Fibroblast of peridontal ligament (primary cell): Measurements from ENCODE around the gene SLK.

Source experiments
- DNase-seq: peaks from one replicate; pipeline ENCODE4 v3.0.0-alpha.2; 2010; ENCODE audit errors: extremely low read depth

SLK gene

DNA sequence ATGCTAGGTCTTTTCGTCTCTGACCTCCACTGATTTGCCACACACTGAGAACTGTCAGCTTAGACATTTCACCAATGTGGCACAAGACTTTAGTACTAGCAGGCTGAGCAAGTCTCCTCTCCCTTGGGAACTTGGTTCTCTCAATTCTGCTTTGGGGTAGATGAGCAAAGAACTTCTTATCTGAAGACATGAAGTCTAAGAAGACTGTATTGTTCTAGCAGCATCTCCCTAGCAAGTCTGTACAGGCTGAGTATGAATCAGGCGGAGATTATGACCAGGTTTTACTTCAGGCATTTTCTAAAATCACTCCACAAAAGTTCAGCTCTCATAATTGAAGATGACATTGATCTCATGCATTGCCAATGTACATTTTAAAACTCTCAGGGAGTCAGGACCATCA is 25.1 kb upstream of the SLK start:
- no peak for DNase-seq

- DNase-seq = no peak
These were observed 24.1 kb upstream of the SLK start for GRCh38 chr10:103942866-103943265.

- no peak for DNase-seq
These were observed 19.0 kb upstream of the SLK start for GRCh38 chr10:103947799-103948516.

- no peak for DNase-seq
These were observed 17.2 kb upstream of the SLK start for GRCh38 chr10:103949728-103950127.

DNA sequence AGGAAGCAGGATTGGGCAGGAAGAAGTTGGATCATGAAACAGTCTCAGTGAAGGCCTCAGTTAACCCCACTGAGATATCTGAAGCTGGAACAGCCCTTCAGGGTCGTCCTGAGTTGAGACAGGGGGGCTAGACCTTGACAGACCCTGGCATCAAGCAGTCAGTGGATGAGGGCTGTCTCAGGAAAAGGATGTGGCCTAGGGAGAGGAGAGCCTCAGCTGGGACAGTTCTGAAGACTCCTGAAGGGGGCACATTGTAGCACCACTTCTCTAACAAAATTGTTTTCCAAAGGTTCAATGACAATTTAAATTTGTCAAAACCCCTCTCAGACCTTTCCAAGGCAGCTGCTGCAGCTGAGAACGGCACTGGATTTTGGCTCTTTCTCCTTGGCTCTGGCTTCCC is 15.8 kb upstream of the SLK start:
- no peak for DNase-seq

DNA sequence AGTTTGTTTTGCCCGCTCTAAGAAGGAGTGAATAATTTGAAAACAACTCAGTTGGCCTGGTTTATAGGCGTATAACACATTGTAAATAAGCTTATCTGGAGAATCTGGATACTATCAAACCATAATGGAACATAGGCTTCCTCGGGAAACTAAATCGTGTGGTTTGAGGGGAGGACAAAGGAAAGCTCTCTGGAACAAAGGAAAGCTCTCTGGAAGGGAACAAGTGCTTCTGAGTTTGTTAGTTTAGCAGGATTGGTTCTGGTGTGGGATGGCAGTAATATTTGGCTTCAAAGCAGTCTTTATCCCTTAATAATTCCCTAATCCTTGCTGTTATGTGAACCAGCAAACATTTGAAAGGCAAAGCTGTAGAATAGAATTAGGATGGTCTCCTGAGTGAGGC is 15.0 kb upstream of the SLK start:
- no peak for DNase-seq

DNA sequence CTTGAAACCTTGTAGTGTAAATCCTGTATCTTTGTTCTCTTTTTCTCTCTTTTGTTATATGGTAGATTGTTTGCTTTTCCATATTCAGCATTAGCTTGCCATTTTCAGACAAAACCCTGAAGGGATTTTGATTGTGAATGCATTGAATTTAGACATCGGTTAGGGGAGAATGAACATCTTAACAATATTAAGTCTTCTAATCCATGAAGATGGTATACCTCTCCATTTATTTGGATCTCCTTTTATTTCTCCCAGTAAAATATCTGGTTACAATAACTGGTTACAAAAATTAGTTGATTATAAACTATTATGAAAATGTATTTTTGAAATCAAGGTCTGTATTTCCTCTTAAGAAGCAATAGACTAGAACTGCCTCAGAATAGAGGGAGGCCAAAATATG is 12.4 kb upstream of the SLK start:
- no peak for DNase-seq

- no peak for DNase-seq
These were observed 7.9 kb upstream of the SLK start for GRCh38 chr10:103958996-103959395.

GRCh38 chr10:103960103-103960502 is 6.8 kb upstream of the SLK start:
- DNase-seq = peak; percentile 11

GRCh38 chr10:103967448-103968071 is 620 bp downstream of the SLK start:
- peak; percentile 37 for DNase-seq

DNA sequence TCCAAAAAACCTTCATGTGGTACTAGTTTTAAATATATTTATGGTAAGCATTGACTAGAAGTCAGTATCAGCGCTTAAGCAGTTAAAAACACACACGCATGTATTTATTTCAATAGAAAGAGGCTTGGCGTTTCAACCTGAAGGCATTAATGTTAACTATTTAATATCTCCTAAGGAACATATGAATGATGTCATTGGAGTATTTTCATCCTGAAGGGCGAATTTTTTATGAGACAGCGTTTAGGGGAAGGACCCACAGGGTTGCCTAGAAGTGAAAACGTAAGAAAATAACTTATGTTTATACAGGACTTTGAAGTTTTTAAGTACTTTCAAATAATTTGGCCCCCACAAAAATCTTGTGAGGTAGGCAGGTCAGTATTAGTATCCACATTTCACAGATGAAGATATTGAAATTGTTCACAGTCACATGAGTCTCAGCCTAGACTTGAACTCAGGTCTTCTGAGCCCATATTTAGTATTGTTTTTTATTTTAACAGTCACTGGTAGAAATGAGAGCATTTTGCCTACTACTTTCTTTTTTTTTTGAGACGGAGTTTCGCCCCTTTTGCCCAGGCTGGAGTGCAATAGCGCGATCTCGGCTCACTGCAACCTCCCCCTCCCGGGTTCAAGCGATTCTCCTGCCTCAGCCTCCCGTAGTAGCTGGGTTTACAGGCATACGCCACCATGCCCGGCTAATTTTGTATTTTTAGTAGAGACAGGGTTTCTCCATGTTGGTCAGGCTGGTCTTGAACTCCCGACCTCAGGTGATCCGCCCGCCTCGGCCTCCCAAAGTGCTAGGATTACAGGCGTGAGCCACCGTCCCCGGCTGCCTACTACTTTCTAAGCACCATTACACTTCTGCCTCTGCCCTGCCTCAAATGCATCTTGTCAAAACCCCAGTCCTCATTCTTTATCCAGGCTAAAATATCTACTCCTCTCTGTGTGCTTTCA is 1.8 kb downstream of the SLK start:
- DNase-seq = peak; percentile 25

DNA sequence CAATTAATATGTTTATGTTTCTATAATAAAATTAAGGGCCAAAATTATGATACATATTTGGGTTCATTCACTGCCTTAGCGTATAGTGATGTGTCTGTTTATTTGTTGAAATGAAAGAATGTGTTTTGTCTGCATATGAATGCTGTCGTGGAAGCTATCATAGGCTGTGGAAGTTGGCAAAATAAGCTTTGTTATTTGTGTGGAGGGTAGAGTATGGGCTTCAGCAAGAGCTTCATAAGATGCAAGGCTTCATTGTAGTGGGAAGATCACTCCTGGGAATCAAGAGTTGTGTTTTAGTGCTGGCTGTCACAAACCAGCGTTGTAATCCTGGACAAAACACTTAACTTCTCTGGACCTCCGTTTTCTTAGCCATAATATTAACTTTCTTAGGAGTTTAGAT is 2.5 kb downstream of the SLK start:
- DNase-seq = peak; percentile 9

DNA sequence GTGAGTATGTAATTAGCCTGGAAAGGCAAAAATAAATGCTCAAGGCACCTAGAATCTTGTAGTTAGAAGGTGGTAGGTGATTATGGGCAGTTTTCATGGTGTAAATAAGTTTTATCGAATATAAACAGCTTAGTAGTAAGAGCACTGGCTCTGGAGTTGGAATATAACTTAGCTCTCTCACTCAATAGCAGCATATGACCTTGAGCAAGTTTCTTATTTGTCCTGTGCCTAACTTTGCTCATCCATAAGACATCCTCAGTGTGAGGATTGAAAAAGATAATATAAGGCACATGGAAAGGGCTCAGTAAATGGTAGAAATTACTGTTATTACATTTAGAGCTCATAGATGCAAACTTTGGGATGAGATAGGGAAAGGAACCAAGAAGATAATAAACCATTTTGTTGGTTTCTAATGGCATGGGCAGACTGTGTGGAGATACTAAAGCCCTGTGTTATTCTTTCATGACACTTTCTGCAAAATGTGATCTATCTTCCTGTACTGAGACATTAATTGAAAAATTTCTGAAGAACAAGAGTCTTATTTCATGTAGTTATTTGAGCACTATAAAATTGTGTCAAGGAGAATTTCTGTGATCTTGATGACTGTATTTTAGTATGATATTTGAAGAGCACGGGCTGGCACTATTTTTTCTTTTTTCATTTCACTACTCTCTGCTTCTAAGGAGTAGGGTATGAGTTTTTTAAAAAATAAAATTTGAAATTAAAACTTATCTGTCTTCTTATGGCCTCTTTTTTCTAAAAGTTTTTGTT is 3.1 kb downstream of the SLK start:
- DNase-seq = peak; percentile 10

DNA sequence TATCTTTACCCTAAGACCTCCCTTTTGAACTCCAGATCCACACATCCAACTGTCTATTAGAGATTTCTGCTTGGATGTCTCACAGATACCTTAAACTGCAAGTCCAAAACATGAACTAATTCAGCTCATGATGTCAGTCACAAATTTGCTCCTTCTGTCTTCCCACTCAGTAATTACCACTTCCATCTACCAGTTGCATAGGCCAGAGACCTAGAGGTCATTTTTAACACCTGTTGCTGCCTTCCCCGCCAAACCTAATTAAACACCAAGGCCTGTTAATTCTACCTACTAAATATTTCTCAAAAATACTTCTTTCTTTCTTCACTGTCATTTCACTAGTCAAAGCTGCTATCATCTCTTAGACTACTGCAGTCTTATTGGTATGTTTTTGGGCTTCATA is 8.2 kb downstream of the SLK start:
- no peak for DNase-seq

GRCh38 chr10:103977204-103977603 is 10.3 kb downstream of the SLK start:
- no peak for DNase-seq

GRCh38 chr10:103979530-103979929 is 12.6 kb downstream of the SLK start:
- DNase-seq = no peak

GRCh38 chr10:103980288-103980906 is 13.5 kb downstream of the SLK start:
- DNase-seq = no peak

GRCh38 chr10:103982639-103983038 is 15.7 kb downstream of the SLK start:
- DNase-seq = no peak

GRCh38 chr10:103983367-103983911 is 16.5 kb downstream of the SLK start:
- no peak for DNase-seq

GRCh38 chr10:103985726-103986125 is 18.8 kb downstream of the SLK start:
- peak; percentile 54 for DNase-seq

GRCh38 chr10:103986360-103986759 is 19.4 kb downstream of the SLK start:
- DNase-seq = no peak
